Measurements from ENCODE around the gene CYP4V2.

- TF ChIP-seq CTCF (IDR thresholded peaks at IDR 0.05) (no peak), POLR2A (IDR thresholded peaks at IDR 0.05) (peak; percentile 43)
Observed at GRCh38 chr4:186191200-186192065, at the start of gene CYP4V2.
